GM12873 (cell line): ENCODE data around the gene GPR18.

Source experiments
- CTCF ChIP-seq: IDR thresholded peaks from 2 replicates; pipeline ENCODE4 v1.5.1; 2012; ENCODE audit warnings: low read depth, mild to moderate bottlenecking, moderate library complexity, low read length, control low read depth; ENCODE audit not compliant: insufficient read depth; ENCODE audit errors: missing control alignments

Gene GPR18

DNA sequence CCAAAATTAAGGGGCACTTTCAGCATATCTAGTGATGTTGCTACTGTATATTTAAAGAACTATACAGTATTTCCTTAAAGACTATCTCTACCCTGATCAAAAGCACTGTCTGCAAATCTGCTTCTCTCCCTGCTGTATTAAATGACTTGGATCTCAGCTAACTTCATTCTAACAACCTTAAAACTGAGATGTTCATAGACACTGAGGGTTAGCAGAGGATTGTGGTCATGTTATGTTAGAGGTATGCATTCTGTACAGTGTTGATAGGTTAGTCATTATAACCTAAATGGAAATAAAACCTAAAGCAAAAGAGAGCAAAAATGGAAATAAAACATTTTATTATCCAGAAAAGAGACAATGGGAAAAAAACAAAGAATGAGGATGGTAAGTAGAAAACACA is 39.2 kb upstream of the GPR18 start:
- TF ChIP-seq CTCF, result no peak

DNA sequence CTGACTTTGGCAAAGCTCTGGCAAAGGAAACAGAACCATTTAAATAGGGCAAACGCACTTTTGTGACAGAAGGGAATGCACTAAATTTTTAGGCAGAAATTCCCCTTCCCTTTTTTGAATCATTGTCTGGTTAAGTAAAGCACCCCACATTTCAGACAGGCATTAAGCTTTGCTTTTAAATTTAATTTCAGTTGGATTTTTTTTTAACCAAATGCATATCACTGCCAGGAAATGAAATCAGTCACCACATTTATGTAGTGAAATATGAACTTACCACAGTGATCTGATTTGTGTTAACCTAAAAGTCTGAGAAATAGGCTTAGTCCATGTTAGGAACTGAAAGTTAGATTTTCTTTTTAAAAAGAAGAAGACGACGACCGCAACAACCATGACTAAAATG is 38.2 kb upstream of the GPR18 start:
- TF ChIP-seq CTCF, result no peak

DNA sequence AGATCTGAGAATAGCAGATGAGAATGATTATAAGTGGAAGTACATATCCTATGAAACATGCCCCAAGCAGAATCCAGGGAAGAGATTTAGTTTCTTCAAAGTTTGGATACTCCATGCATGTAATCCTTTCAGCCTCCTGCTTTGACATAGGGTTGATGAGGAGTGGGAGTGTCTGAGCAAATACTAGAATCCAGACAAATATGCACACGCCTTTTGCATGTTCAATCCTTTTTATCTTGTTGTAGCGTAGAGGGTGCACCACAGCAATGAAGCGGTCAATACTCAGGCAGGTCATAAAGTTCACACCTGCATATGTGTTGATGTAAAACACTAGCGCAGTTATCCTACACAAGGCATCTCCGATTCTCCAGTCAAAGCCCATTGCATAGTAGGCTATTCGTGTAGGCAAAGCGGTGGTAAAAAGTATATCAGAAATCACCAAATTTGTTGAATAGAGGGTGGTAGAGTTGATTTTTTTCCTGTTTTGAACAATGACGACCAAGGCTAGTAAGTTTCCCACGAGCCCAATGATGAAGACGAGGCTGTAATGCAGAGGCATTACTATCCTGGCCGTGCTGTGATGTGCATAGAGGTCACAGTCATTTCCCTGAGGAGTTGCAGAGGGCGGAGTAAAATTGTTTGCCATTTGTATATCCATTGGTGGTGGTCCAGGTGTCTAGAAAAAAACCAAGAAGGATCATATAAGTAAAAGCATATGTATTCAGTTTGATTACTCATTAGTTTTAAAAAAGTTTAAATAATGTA is 37.5 kb upstream of the GPR18 start:
- TF ChIP-seq CTCF, result no peak

DNA sequence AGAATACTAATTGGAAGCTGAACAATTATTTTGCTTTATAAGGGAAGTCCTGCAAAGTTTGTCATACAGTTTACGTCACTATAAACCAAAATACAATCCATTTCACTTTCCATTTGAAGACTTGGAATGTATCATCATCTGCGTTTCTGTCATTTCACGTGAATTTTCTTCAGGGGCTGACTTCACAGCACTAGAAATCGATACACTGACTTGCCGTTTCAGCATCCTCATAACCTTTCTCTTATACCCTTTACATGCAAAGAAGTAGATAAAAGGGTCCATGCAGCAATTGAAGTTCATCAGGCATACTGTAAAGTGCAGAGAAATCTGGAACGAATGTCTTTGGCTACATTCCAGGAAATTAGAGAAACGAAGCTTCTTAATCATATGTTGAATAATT is 36.8 kb upstream of the GPR18 start:
- TF ChIP-seq CTCF, result no peak

GRCh38 chr13:99294198-99294597 is 36.0 kb upstream of the GPR18 start:
- TF ChIP-seq CTCF, result no peak

DNA sequence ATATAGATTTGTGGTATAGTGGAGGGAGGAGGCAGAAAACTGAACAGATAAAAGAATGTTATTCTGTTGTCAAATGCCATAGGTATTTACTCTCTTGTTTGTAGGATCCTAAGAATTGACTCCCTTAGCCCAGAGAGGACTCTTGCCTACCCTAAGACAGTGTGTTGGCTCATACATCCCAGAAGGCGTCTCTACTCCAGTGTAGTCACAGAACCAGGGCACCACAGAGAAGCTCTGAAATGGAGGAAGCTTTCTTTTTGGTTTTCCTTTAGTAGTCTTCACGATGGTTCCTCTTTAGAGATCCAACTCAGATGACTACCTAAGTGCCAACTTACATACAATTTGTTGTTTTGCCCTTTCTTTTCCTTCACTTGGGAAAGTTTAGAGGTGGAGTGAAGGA is 35.0 kb upstream of the GPR18 start:
- TF ChIP-seq CTCF, result no peak

DNA sequence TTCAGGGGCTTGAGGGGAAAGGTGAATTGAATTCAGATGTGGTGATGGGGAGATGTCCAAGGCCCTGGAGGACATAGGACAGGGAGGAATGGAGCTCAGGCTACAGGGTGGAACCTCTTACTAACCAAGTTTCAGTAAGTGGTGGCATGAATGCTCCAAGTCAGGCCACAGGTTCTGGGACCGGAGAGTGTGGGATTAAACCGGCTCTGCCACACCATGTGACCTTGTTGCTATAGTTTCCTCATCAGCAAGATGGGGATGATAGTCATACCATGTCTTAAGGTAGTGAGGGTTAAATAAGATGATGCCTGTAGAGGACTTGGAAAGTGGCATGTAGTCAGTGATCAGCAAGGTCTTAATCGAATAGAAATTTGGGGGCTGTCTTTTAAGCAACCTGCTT is 32.7 kb upstream of the GPR18 start:
- TF ChIP-seq CTCF, result no peak
